Measurements from ENCODE around the gene GADD45GIP1. TPM values are rescaled to one million over a fixed set of nuclear protein-coding genes. Genes with fewer than 3 reads are reported as not detected.

GADD45GIP1 gene
- total RNA-seq, 1 experiment from 2014 or later = 20.0 TPM

GRCh38 chr19:12995596-12996405 lies 38.8 kb upstream of the GADD45GIP1 start:
- peaks cover 8% of the 10 kb centered on the region for H3K4me1 Mint-ChIP-seq (ENCODE audit: low read depth, unreplicated experiment)
- CTCF ChIA-PET = interaction anchor here (1.1 kb wide), 1 partner anchor 65 kb away, joined by 3 read pairs; no protein-coding TSS in a partner anchor
- no peaks in the 10 kb centered on the region for H3K9me3 Mint-ChIP-seq (ENCODE audit: low read depth, unreplicated experiment)
- intact Hi-C loops (cut with micrococcal nuclease; ENCODE audit: unreplicated experiment) = no loop called here
- no peak for DNase-seq
- TF ChIP-seq, protein P1, sequence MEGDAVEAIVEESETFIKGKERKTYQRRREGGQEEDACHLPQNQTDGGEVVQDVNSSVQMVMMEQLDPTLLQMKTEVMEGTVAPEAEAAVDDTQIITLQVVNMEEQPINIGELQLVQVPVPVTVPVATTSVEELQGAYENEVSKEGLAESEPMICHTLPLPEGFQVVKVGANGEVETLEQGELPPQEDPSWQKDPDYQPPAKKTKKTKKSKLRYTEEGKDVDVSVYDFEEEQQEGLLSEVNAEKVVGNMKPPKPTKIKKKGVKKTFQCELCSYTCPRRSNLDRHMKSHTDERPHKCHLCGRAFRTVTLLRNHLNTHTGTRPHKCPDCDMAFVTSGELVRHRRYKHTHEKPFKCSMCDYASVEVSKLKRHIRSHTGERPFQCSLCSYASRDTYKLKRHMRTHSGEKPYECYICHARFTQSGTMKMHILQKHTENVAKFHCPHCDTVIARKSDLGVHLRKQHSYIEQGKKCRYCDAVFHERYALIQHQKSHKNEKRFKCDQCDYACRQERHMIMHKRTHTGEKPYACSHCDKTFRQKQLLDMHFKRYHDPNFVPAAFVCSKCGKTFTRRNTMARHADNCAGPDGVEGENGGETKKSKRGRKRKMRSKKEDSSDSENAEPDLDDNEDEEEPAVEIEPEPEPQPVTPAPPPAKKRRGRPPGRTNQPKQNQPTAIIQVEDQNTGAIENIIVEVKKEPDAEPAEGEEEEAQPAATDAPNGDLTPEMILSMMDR (IDR thresholded peaks at IDR 0.05; ENCODE audit: unreplicated experiment) = no peak
- H3K4me3 Mint-ChIP-seq (ENCODE audit: low read depth, unreplicated experiment) = peak overlapping the region; percentile 87
- H3K36me3 Mint-ChIP-seq (ENCODE audit: insufficient read depth, unreplicated experiment) = peaks cover 15% of the 10 kb centered on the region
- no peak overlapping the region for H3K27ac Mint-ChIP-seq (ENCODE audit: unreplicated experiment)
- peaks cover 14% of the 10 kb centered on the region for H3K27me3 Mint-ChIP-seq (ENCODE audit: unreplicated experiment)
- no TSS peak for BruUV-seq (replicated peaks)

- peak; percentile 66 for DNase-seq
- Mint-ChIP-seq H3K36me3 (ENCODE audit: insufficient read depth, unreplicated experiment) (peaks cover 15% of the 10 kb centered on the region), H3K27ac (ENCODE audit: unreplicated experiment) (peak within 1 kb of the TSS; percentile 79), H3K27me3 (ENCODE audit: unreplicated experiment) (peaks cover 14% of the 10 kb centered on the region), H3K9me3 (ENCODE audit: low read depth, unreplicated experiment) (no peaks in the 10 kb centered on the region), H3K4me1 (ENCODE audit: low read depth, unreplicated experiment) (peaks cover 8% of the 10 kb centered on the region), H3K4me3 (ENCODE audit: low read depth, unreplicated experiment) (peak within 1 kb of the TSS; percentile 87)
- BruUV-seq (replicated peaks) = no TSS peak
- intact Hi-C loops (cut with micrococcal nuclease; ENCODE audit: unreplicated experiment) = no loop called here
- CTCF ChIA-PET = no interaction called here
- TF ChIP-seq, protein P1 (IDR thresholded peaks at IDR 0.05; ENCODE audit: unreplicated experiment) = no peak
These were observed 37.9 kb upstream of the GADD45GIP1 start, which contains the start of gene NFIX for GRCh38 chr19:12994701-12995595. TSS of gene NFIX (plus strand) at chr19:12995475. CDS start at chr19:12995838, 363 bp downstream.

- H3K9me3 Mint-ChIP-seq (ENCODE audit: low read depth, unreplicated experiment) = no peaks in the 10 kb centered on the region
- intact Hi-C loops (cut with micrococcal nuclease; ENCODE audit: unreplicated experiment) = no loop called here
- peaks cover 15% of the 10 kb centered on the region for H3K36me3 Mint-ChIP-seq (ENCODE audit: insufficient read depth, unreplicated experiment)
- TF ChIP-seq, protein P1 (IDR thresholded peaks at IDR 0.05; ENCODE audit: unreplicated experiment) = no peak
- CTCF ChIA-PET = no interaction called here
- H3K4me3 Mint-ChIP-seq (ENCODE audit: low read depth, unreplicated experiment) = peak overlapping the region; percentile 87
- DNase-seq = no peak
- no TSS peak for BruUV-seq (replicated peaks)
- H3K27me3 Mint-ChIP-seq (ENCODE audit: unreplicated experiment) = peaks cover 14% of the 10 kb centered on the region
- peaks cover 8% of the 10 kb centered on the region for H3K4me1 Mint-ChIP-seq (ENCODE audit: low read depth, unreplicated experiment)
- no peak overlapping the region for H3K27ac Mint-ChIP-seq (ENCODE audit: unreplicated experiment)
These were observed 36.5 kb upstream of the GADD45GIP1 start for GRCh38 chr19:12993562-12993961.

GRCh38 chr19:12992729-12993128 lies 35.7 kb upstream of the GADD45GIP1 start:
- TF ChIP-seq, protein P1 (IDR thresholded peaks at IDR 0.05; ENCODE audit: unreplicated experiment) = no peak
- CTCF ChIA-PET = interaction anchor here (0.6 to 0.7 kb wide), 2 partner anchors 132 to 1039 kb away, joined by 4 to 9 read pairs; no protein-coding TSS in a partner anchor
- Mint-ChIP-seq H3K27me3 (ENCODE audit: unreplicated experiment) (peaks cover 14% of the 10 kb centered on the region), H3K4me1 (ENCODE audit: low read depth, unreplicated experiment) (peaks cover 8% of the 10 kb centered on the region), H3K4me3 (ENCODE audit: low read depth, unreplicated experiment) (no peak overlapping the region), H3K9me3 (ENCODE audit: low read depth, unreplicated experiment) (no peaks in the 10 kb centered on the region), H3K27ac (ENCODE audit: unreplicated experiment) (no peak overlapping the region), H3K36me3 (ENCODE audit: insufficient read depth, unreplicated experiment) (peaks cover 15% of the 10 kb centered on the region)
- intact Hi-C loops (cut with micrococcal nuclease; ENCODE audit: unreplicated experiment) = no loop called here
- no peak for DNase-seq
- no TSS peak for BruUV-seq (replicated peaks)
